ENCODE data around the gene SLC24A3. TPM values are rescaled to one million over a fixed set of nuclear protein-coding genes. Genes with fewer than 3 reads are reported as not detected.
A peak's percentile ranks its signal among the peaks of the same experiment; 100 is the strongest.

The SLC24A3 gene
- total RNA-seq, 1 donor from 2014 or later, result 17.8 TPM

DNA sequence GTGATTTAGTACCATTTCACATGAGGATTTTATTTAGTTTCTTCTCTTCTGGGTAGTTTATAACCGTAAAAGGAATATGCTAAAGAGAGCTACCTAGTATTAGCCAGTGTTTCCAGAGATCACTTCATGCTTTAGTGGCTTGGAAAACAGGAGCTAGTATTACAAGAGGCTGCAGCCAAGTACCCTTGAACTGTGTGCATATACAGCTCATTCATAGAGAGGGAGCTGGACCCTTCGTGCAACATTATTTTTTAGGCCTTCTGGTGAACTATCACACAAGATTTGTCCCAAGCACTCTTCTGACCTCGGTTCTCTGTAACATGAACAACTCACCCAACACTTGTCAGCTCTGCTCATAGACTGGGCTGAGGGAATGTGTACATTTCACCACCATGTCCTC lies 470.7 kb downstream of the SLC24A3 start:
- DNase-seq, result no peak

DNA sequence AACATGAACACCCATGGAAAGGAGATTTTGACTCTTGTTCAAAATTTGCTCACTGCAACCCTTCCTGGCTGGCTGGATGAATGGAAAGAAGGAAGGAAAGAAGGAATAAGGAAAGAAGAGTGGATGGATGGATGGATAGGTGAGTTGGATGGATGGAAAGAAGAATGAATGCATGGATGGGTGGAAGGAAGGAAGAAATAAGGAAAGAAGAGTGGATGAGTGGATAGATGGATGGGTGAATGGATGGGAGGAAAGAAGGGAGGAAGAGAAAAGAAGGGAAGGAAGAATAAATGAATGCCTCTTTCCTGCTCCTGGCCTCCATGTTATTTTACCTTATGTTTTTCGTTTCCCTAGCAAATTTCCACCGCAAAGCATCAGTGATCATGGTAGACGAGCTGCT lies 471.4 kb downstream of the SLC24A3 start:
- no peak for DNase-seq

DNA sequence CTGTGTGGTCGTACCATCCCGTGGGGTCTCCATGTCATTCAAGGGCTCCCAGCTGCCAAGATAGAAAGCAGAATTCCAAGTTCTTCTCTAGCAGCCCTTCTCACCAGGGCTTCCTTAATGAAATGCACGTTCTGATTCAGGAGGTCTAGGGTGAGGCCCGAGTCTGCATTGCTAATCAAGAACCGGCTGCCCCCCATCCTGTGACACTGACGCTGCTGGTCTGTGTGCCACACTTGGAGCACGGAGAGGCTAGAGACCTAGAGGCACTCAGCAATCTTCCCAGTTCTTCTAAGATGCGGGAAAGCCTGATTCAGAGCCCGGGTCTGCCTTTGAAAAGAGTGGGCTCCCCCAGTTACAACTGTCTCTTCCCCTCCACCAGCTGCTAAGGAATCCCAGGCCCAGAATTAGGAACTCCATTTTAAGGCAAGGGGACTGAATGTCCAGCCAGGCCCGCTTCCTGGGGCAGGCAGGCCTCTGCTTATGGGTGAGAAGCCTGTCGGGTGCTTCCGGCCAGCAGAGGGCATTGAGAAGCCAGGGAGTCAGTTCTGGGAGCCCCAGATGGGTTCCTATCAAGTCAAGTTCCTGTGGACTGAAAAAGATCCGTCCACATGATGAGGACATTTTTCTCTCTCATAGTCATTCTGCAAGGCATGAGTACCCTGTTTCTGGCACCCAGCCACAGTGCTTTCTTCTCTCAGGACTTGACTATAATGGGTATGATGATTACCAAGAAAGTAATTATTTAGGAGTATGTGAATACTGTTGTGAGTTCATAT lies 475.8 kb downstream of the SLC24A3 start:
- no peak for DNase-seq

DNA sequence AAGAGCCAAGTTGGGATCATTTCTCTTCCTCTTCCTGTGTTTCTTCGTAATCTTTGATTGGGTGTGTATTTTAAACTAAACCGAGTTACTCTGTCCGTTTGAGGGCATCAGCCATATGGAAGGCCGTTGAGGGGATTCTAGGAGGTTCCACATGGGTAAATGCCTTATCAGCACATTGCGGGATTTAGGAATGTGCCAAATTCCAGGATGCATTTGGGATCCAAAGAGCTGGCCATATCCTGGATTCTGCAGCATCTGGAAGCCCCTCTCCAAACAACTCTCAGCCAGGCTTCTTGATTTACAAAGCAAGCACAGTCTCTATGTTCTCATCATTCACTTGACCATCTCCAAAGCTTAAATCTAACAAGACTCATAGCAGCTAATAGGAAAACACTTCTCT lies 478.0 kb downstream of the SLC24A3 start:
- no peak for DNase-seq

DNA sequence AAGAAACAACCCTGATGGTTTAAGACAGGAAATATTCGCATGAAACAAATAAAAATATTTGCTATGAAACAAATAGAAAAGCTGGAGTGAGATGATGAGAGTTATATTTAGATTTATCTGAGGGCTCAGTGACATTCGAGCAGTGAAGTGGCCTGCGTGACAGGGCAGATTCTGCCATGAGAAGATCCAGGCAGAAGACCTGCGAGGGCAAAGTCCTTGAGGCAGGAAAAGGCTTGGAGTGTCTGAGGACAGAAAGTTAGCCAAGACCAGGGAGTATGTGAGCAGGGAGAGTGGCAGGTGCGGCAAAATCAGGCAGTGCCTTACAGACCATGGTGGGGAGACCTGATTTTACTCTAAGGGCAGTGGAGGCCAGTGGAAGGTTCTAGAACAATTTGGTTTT lies 478.7 kb downstream of the SLC24A3 start:
- no peak for DNase-seq

DNA sequence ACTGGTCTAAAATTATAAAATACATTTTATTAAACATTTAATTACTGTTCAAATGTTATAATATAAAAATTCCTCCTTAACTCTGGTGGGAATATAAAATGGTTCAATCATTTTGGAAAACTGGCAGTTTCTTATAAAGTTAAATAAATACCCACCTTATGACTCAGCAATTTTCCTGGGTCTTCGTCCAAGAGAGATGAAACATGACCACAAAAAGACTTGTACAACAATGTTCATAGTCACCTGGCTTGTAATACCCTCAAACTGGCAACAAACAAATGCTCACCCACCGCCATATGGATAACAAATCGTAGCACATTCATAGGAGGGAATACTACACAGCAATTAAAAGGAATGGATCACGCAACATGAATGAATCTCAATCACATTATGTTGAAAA lies 479.7 kb downstream of the SLC24A3 start:
- DNase-seq, result no peak

DNA sequence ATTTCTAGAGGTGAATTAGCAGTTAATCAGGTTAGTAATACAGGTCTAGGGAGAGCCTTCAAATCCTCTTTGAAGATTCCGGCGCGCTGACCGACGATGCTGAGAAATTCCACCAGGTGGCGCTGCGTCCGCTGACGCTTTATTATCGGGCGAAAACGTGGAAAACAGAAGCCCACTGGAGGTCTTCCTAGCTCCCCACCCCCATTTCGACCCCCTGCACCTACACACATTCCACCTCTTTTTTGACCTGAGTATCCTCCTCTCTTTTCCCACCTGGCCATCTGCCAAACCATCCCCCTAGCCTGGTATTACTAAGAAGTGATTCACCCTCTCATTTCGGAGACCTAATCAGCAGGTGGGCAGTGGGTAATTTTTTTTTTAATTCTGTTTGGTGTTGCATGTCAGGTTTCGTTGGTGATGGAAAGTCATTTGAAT lies 480.3 kb downstream of the SLC24A3 start:
- peak; percentile 3 for DNase-seq

DNA sequence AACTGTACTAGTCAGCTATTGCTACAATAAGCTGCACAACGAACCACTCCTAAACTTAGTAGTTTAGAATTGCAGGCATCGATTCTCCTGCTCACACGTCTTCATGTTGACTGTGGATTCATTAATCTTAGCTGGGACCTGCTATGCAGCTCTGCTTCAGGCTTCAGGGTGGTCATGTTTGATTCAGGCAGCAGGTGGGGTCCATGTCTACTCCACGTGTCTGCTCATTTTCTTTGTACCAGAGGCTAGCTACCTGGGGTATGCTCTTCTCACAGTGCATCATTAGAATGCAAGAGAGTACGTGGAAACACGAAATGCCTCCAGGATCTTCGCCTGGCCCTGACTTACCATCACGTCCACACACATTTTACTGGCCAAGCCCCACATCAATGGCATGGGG lies 481.1 kb downstream of the SLC24A3 start:
- DNase-seq, result no peak

DNA sequence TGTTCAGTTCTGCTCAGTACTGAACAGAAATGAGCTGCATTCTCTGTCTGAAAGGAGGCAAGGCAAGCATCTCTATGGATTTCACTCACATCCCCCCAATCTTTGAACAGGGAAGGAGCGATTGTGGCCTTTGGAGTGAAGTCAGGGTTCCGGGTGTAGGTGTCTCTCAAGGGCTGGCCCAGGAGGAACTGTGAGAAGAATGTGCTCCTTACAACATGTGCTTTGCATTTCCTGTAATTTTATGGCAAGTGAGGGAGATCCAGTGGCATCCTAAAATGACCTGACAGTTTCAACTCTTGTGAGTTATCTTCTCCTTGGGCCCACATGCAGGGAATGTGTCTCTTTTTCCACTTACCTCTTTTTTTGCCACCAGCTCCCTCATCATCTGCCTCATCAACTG lies 482.6 kb downstream of the SLC24A3 start:
- no peak for DNase-seq

DNA sequence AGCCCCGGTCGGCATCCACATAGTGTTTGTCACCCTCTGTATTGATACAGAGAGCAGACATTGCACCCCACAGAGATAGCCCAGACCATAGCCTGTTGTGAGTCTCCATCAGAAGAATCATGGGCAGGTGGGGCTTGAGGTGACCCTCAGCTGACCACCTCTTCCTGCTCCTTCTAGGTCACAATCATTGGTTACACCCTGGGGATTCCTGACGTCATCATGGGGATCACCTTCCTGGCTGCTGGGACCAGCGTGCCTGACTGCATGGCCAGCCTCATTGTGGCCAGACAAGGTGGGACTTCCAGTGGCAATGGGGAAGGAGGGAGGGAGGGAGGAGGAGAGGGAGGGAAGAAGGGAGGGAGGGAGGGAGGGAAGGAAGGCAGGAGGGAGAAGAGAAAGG lies 484.2 kb downstream of the SLC24A3 start:
- no peak for DNase-seq

DNA sequence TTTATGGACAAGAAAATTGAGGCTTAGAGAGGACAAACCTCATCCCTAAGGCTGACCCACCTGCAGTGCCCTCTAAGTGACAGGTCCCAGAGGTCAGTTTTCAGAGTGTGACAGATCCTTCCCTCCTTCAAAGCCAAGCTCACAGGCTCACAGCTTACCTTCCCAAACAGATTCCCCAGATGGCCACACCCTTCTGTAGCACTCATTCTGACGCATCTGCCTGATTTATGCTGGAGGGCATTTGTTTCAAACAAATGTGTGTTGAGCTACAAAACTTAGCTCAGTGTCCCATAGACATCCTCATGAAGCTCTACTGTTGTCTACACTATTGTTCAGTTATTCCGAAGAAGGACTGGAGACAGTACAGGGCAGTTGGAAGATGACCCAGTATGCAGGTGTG lies 485.0 kb downstream of the SLC24A3 start:
- DNase-seq, result no peak

DNA sequence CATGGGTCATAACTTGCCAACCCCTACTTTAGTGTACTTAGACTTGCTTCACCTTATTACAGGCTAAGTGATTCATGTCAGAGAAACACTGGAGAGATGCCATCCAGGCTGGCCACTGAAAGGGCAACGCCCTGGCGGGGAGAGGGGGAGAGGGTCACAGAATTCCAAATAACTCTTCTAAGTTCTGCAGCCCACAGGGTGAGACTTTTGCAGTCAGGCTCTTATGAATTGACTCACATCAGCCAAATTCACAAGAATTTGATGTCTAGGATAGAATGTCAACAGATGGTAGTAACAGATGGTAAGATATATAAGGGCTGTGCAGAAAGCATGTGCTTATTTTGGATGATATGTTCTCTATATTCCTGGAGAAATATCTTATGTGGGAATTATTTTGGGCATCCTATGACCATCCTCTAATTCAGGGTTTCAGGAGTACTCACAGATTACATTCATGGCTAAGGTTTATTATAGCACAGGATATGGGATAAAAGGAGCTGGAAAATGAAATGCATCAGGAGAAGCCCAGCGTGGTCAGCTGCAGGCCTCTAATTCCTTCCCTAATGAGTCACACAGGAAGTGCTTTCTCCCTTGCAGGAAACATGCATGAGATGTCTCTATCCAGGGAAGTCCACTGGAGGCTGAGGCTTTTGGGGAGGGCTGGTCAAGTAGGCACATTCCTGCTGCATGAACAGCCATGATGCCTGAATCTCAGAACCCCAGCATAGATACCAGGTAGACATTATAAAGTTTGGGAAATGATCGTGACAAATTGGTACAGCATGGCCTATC lies 486.9 kb downstream of the SLC24A3 start:
- no peak for DNase-seq

DNA sequence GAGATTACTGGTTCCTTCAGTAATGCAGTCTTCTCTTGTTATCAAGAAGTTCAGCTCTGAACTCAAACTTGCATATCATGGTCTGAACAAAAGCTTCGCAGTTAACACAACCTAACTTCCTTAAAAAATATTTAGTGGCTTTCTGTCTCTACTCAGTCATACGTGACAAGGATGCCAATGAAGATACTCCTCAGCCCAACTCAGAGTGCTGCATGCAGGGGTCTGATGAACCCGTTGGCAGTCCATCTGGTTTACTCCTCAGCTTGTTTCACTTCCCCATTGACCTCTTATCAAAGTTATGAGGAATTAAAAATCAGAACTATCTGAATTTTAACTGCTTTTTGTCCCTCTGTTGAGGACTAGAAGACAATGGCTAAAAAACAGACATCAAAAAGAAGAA lies 489.0 kb downstream of the SLC24A3 start:
- no peak for DNase-seq

DNA sequence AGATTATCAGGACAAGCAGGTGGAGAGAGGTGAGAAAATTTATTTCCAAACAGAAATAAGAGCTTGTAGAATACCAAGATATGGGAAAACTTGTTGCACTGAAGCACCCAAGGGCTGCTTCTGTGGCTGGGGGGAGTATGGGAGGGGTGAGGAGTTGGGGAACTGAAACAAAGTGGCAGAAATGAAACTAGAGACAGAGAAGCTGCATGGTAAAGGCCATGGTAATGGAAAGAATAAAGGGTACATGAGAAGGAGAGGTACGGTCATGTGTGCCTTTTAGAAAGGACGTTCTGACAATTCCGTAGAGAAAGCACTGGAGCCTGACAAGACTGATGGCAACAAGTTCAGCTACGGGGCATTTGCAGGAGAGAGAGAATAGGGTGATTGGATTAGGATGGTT lies 494.0 kb downstream of the SLC24A3 start:
- DNase-seq, result no peak

DNA sequence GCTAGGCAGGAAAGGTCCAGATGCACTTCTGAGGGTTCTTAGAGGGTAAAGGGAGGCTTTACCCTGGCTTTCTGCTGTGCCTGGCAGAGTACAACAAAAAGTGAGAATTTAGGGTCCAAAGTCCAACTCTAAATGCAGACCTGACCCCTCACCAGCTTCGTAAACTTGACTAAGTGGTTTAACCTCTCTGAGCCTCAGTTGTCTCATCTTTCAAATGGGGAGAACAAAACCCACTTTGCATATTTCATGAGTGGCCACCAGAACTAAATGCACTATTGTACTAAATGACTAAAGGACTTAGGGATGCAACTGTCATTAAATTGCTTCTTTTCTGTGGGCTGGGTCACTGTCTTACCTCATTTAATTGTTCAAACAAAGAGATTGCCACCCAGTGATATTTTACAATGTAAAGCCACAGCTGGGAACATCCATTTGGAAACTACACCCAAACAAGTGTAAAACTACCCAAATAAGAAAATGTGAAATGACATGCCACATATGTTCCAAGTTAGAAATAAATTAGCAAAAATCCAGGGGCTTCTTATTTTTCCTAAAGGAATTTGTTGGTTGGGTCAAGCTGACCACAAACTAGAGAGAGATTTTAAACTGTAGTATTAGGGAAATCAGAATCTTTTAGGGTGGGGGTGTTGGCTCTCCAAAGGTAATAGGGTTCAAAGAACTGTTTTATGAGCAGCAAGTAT lies 497.3 kb downstream of the SLC24A3 start:
- no peak for DNase-seq

DNA sequence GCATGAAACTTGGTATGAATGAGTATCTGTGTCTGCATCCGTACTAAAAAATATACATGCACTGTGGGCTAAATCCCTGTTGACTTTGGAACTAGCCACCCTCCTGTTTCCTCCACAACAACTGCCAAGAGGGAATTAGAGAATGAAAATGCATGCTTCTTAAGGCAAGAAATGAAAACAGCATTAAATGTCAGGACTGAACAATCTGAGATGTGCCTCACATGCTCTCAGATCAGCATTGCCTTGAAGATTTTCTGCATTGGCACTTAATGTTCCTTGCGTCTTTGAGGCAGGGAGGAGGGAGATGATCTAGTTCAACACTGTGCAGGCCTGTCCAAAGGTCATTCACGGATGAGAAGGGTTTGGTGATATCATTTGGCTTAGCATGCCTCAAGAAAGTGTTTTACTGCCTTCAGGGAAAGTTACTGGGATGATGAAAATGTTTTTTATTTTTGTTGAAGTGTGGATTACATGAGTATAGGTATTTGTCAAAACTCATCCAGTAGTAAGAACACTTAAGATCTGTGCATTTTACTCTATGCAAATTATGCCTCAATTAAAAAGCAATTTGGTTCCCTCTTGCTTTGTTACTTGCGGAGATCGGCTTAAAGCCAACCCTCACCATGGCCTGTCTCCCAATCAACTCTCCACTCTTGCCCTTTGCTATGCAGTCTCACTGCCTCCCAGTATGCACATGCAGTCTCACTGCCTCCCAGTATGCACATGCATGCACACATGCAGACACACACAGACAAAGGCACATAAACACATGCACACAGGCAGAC lies 498.1 kb downstream of the SLC24A3 start:
- no peak for DNase-seq

DNA sequence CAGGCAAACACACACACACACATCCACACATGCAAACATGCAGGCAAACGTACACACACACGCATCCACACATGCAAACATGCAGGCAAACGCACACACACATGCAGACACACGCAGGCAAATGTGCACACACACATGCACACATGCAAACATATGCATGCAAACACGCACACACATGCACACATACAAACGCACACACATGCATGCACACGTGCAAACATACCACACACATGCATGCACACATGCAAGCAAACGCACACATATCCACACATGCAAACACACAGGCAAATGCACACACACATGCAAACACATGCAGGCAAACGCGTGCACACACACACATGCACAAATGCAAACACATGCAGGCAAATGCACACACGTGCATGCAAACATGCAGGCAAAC lies 498.7 kb downstream of the SLC24A3 start:
- no peak for DNase-seq

DNA sequence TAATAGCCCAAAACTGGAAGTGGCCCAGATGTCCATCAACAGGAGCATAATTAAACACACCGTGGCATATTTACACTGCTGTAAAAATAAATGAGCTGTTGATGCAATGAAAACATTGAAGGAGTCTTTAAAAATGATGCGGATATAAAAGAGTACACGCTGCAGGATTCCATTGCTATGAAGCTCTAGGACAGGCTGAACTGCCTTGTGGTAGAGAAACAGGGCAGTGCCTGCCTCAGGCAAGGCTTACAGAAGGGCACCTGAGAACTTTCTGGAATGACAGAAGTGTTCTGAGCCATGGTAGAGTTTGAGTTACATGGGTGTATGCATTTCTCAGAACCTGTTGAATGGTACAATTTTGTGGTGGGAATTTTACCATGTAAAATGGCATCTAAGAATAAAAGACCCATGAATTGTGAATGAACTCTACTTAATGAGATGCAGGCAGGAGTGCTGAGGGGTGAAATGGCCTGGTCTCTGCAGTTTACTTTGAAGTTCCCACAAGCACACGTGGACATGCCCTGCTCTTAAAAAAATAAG lies 500.3 kb downstream of the SLC24A3 start:
- no peak for DNase-seq

DNA sequence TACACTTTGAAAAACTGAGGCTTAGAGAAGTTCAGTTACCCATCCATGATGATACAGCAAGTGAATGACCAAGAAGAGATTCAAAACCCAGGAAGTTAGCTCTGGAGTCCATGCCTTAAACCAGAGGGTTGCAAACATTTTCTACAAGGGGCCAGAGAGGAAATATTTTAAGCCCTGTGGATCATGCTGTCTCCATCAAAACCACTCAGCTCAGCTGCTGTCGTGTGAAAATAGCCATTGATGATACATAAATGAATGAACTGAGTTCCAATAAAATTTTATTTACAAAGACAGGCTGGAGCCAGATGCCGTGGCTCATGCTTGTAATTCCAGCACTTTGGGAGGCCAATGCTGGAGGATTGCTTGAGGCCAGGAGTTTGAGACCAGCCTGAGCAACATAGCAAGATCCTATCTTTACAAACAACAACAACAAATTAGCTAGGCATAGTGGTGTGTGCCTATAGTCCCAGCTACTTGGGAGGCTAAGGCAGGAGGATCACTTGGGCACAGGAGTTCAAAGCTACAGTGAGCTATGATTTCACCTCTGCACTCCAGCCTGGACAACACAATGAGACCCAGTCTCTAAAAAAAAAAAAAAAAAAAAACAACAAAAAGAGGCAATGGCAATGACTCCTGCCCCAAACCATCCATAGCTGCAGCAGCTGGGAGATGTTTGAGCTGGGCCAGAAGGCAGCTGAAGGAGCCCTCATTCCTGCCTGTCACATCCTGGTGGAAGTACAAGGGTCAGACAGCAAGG lies 501.6 kb downstream of the SLC24A3 start:
- DNase-seq, result no peak

DNA sequence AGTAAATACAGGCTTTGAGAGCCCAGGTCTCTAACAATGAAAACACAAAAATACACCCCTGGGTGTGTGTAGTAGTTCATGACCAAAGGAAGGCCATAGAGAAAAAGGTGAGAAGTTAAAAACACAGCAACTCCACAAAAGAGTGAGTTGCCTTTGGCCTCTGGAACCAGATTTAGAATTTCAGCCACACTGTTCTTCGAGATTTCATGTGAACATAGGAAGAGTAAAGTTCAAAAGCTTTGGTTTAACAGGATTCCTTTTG lies 502.1 kb downstream of the SLC24A3 start:
- no peak for DNase-seq

DNA sequence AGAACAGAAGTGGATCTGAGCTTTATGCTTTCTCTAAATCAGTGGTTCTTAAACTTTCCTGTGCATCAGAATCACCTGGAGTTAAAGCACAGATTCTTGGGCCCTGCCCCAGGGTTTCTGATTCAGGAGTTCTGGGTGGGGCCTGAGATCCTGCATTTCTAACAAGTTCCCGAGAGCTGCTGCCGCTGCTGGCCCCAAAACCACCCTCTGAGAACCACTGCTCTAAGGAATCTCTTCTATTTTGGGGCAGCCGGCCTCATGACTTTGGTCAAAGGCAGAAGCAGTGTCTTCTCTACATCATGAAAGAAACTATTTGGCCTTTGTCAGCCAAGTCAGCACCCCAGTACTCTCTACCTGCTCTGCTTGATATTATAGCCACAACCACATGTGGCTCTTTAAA lies 503.5 kb downstream of the SLC24A3 start:
- DNase-seq, result no peak

DNA sequence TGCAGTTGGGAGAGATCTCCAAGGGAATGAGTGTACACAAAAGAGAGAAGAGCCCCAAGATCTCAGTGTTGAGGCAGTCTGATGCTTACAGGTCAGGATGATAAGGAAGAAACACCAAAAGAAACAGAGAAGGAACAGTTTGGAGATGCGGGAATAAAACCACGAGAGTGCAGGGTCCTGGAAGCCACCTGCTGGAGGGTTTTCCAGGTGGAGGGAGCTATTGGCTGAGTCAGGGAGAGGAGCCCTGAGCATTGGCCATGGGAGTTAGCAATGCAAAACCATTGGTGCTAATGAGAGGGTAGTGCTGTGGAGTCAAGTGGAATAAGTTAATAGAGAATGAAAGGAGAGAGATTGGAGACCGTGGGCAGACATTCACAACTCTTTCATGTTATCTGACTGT lies 506.4 kb downstream of the SLC24A3 start:
- DNase-seq, result no peak
